ENCODE data around the gene CD14. TPM values are rescaled to one million over a fixed set of nuclear protein-coding genes. Genes with fewer than 3 reads are reported as not detected.
"Not testable (repeated sequence)": the region's sequence is repeated elsewhere in the genome, so short reads cannot be mapped to it uniquely, and the experiment has no call there.

Gene CD14
- total and polyA plus RNA-seq, 4 experiments from 2014 or later, result 2.7 to 5.2 (median 4.1) TPM

GRCh38 chr5:140602147-140602546 lies 30.8 kb downstream of the CD14 start:
- ChIA-PET CTCF (ENCODE audit: partially characterized antibody) (no interaction called here), POLR2A (ENCODE audit: partially characterized antibody) (no interaction called here)
- H3K4me3 ChIP-seq (ENCODE audit: low read length in 2 of 2), result no peak overlapping the region
- peaks cover 0 to 1% of the 10 kb centered on the region in 2 donors for H3K27me3 Mint-ChIP-seq
- no peaks in the 10 kb centered on the region for H3K9me3 ChIP-seq (ENCODE audit: control insufficient read depth in 1 of 2, low read length in 2 of 2)
- H3K27me3 ChIP-seq (ENCODE audit: insufficient read depth, low read length), result no peaks in the 10 kb centered on the region
- H3K27ac Mint-ChIP-seq, result no peak overlapping the region
- DNase-seq, result no peak
- intact Hi-C loops (cut with micrococcal nuclease), result no loop called here
- no peak overlapping the region for H3K27ac ChIP-seq (ENCODE audit: low read depth, low read length)
- no peaks in the 10 kb centered on the region for H3K9me3 Mint-ChIP-seq
- H3K4me1 ChIP-seq (ENCODE audit: insufficient read depth, low read length), result no peaks in the 10 kb centered on the region
- H3K36me3 Mint-ChIP-seq, result no peaks in the 10 kb centered on the region
- no peaks in the 10 kb centered on the region for H3K36me3 ChIP-seq (ENCODE audit: insufficient read depth, low read length)
- H3K4me3 Mint-ChIP-seq, result no peak overlapping the region
- H3K4me1 Mint-ChIP-seq, result no peaks in the 10 kb centered on the region

- H3K27me3 Mint-ChIP-seq, result peaks cover 0 to 1% of the 10 kb centered on the region in 2 donors
- no peaks in the 10 kb centered on the region for H3K4me1 Mint-ChIP-seq
- Histone ChIP-seq H3K27me3 (ENCODE audit: insufficient read depth, low read length) (no peaks in the 10 kb centered on the region), H3K36me3 (ENCODE audit: insufficient read depth, low read length) (no peaks in the 10 kb centered on the region), H3K4me1 (ENCODE audit: insufficient read depth, low read length) (no peaks in the 10 kb centered on the region), H3K4me3 (ENCODE audit: low read length in 2 of 2) (no peak overlapping the region), H3K9me3 (ENCODE audit: control insufficient read depth in 1 of 2, low read length in 2 of 2) (no peaks in the 10 kb centered on the region), H3K27ac (ENCODE audit: low read depth, low read length) (no peak overlapping the region)
- H3K27ac Mint-ChIP-seq, result no peak overlapping the region
- ChIA-PET CTCF (ENCODE audit: partially characterized antibody) (no interaction called here), POLR2A (ENCODE audit: partially characterized antibody) (no interaction called here)
- intact Hi-C loops (cut with micrococcal nuclease), result no loop called here
- no peaks in the 10 kb centered on the region for H3K36me3 Mint-ChIP-seq
- no peaks in the 10 kb centered on the region for H3K9me3 Mint-ChIP-seq
- H3K4me3 Mint-ChIP-seq, result no peak overlapping the region
- DNase-seq, result no peak
Observed at GRCh38 chr5:140600096-140600495, 32.9 kb downstream of the CD14 start.

GRCh38 chr5:140598836-140599235 lies 34.1 kb downstream of the CD14 start:
- POLR2A ChIA-PET (ENCODE audit: partially characterized antibody), result no interaction called here
- H3K4me3 ChIP-seq (ENCODE audit: low read length in 2 of 2), result no peak overlapping the region
- H3K9me3 Mint-ChIP-seq, result no peaks in the 10 kb centered on the region

GRCh38 chr5:140596321-140596741 lies 36.6 kb downstream of the CD14 start:
- H3K27me3 Mint-ChIP-seq, result peaks cover 0 to 1% of the 10 kb centered on the region in 2 donors
- H3K36me3 ChIP-seq (ENCODE audit: insufficient read depth, low read length), result no peaks in the 10 kb centered on the region
- no peak overlapping the region for H3K27ac Mint-ChIP-seq
- no peak overlapping the region for H3K4me3 Mint-ChIP-seq
- ChIA-PET POLR2A (ENCODE audit: partially characterized antibody) (no interaction called here), CTCF (ENCODE audit: partially characterized antibody) (no interaction called here)
- no peaks in the 10 kb centered on the region for H3K27me3 ChIP-seq (ENCODE audit: insufficient read depth, low read length)
- no peak for DNase-seq
- no peaks in the 10 kb centered on the region for H3K36me3 Mint-ChIP-seq
- H3K4me3 ChIP-seq (ENCODE audit: low read length in 2 of 2), result no peak overlapping the region
- H3K4me1 Mint-ChIP-seq, result no peaks in the 10 kb centered on the region
- no peak overlapping the region for H3K27ac ChIP-seq (ENCODE audit: low read depth, low read length)
- H3K9me3 ChIP-seq (ENCODE audit: control insufficient read depth in 1 of 2, low read length in 2 of 2), result no peaks in the 10 kb centered on the region
- intact Hi-C loops (cut with micrococcal nuclease), result no loop called here
- no peaks in the 10 kb centered on the region for H3K4me1 ChIP-seq (ENCODE audit: insufficient read depth, low read length)
- no peaks in the 10 kb centered on the region for H3K9me3 Mint-ChIP-seq

More at GRCh38 chr5:140598836-140599235, 34.1 kb downstream of the CD14 start:
- intact Hi-C loops (cut with micrococcal nuclease), result no loop called here
- no peak for DNase-seq
- Mint-ChIP-seq H3K27ac (peak overlapping the region in 1 of 7 donors; percentile 30), H3K27me3 (peaks cover 0 to 1% of the 10 kb centered on the region in 2 donors), H3K36me3 (no peaks in the 10 kb centered on the region), H3K4me1 (no peaks in the 10 kb centered on the region), H3K4me3 (no peak overlapping the region)
- Histone ChIP-seq H3K27ac (ENCODE audit: low read depth, low read length) (no peak overlapping the region), H3K36me3 (ENCODE audit: insufficient read depth, low read length) (no peaks in the 10 kb centered on the region), H3K4me1 (ENCODE audit: insufficient read depth, low read length) (no peaks in the 10 kb centered on the region), H3K9me3 (ENCODE audit: control insufficient read depth in 1 of 2, low read length in 2 of 2) (no peaks in the 10 kb centered on the region), H3K27me3 (ENCODE audit: insufficient read depth, low read length) (no peaks in the 10 kb centered on the region)
- CTCF ChIA-PET (ENCODE audit: partially characterized antibody), result no interaction called here

GRCh38 chr5:140595538-140596300 lies 37.3 kb downstream of the CD14 start:
- Mint-ChIP-seq H3K4me1 (no peaks in the 10 kb centered on the region), H3K9me3 (no peaks in the 10 kb centered on the region), H3K4me3 (peak overlapping the region in 1 of 8 donors; percentile 10), H3K36me3 (no peaks in the 10 kb centered on the region), H3K27ac (no peak overlapping the region), H3K27me3 (peaks cover 0 to 1% of the 10 kb centered on the region in 2 donors)
- Histone ChIP-seq H3K27ac (ENCODE audit: low read depth, low read length) (no peak overlapping the region), H3K4me3 (ENCODE audit: low read length in 2 of 2) (no peak overlapping the region), H3K27me3 (ENCODE audit: insufficient read depth, low read length) (no peaks in the 10 kb centered on the region), H3K36me3 (ENCODE audit: insufficient read depth, low read length) (no peaks in the 10 kb centered on the region), H3K9me3 (ENCODE audit: control insufficient read depth in 1 of 2, low read length in 2 of 2) (no peaks in the 10 kb centered on the region), H3K4me1 (ENCODE audit: insufficient read depth, low read length) (no peaks in the 10 kb centered on the region)
- ChIA-PET POLR2A (ENCODE audit: partially characterized antibody) (no interaction called here), CTCF (ENCODE audit: partially characterized antibody) (no interaction called here)
- intact Hi-C loops (cut with micrococcal nuclease), result no loop called here
- DNase-seq, result no peak

- Mint-ChIP-seq H3K4me1 (no peaks in the 10 kb centered on the region), H3K9me3 (no peaks in the 10 kb centered on the region), H3K4me3 (no peak overlapping the region), H3K27ac (no peak overlapping the region), H3K27me3 (no peaks in the 10 kb centered on the region), H3K36me3 (no peaks in the 10 kb centered on the region)
- CTCF ChIA-PET (ENCODE audit: partially characterized antibody), result no interaction called here
- DNase-seq, result no peak
- Histone ChIP-seq H3K9me3 (ENCODE audit: control insufficient read depth in 1 of 2, low read length in 2 of 2) (no peaks in the 10 kb centered on the region), H3K36me3 (ENCODE audit: insufficient read depth, low read length) (no peaks in the 10 kb centered on the region), H3K27me3 (ENCODE audit: insufficient read depth, low read length) (no peaks in the 10 kb centered on the region), H3K27ac (ENCODE audit: low read depth, low read length) (no peak overlapping the region), H3K4me1 (ENCODE audit: insufficient read depth, low read length) (no peaks in the 10 kb centered on the region), H3K4me3 (ENCODE audit: low read length in 2 of 2) (no peak overlapping the region)
- intact Hi-C loops (cut with micrococcal nuclease), result no loop called here
- POLR2A ChIA-PET (ENCODE audit: partially characterized antibody), result no interaction called here
Observed at GRCh38 chr5:140594169-140594568, 38.8 kb downstream of the CD14 start.

- H3K9me3 Mint-ChIP-seq; intact Hi-C loops (cut with micrococcal nuclease); H3K36me3 ChIP-seq (ENCODE audit: insufficient read depth, low read length); H3K27ac ChIP-seq (ENCODE audit: low read depth, low read length); H3K27me3 Mint-ChIP-seq; H3K4me1 Mint-ChIP-seq; CTCF ChIA-PET (ENCODE audit: partially characterized antibody); H3K27me3 ChIP-seq (ENCODE audit: insufficient read depth, low read length); H3K36me3 Mint-ChIP-seq; H3K27ac Mint-ChIP-seq; H3K4me1 ChIP-seq (ENCODE audit: insufficient read depth, low read length); DNase-seq; H3K4me3 ChIP-seq (ENCODE audit: low read length in 2 of 2); H3K9me3 ChIP-seq (ENCODE audit: control insufficient read depth in 1 of 2, low read length in 2 of 2); POLR2A ChIA-PET (ENCODE audit: partially characterized antibody): not testable (repeated sequence)
- peak overlapping the region in 5 of 8 donors; percentile 32 to 64 (median 41) for H3K4me3 Mint-ChIP-seq
Observed at GRCh38 chr5:140593070-140593469, 39.9 kb downstream of the CD14 start.

Measured in CD4-positive, alpha-beta memory T cell (primary cell).